GM18505 (cell line): ENCODE measurements around the gene MRPS27.
A peak's percentile ranks its signal among the peaks of the same experiment; 100 is the strongest.

Experiments used
- ATAC-seq: cut with Tn5 transposase; IDR thresholded peaks from one replicate; pipeline ENCODE4 v1.9.1; 2021; ENCODE audit not compliant: unreplicated experiment
- POLR2A ChIP-seq: IDR thresholded peaks from 4 replicates; pipeline ENCODE4 v1.6.1; 2011; ENCODE audit warnings: borderline replicate concordance; ENCODE audit not compliant: insufficient read depth, insufficient read length; ENCODE audit errors: extremely low read depth

MRPS27 gene

DNA sequence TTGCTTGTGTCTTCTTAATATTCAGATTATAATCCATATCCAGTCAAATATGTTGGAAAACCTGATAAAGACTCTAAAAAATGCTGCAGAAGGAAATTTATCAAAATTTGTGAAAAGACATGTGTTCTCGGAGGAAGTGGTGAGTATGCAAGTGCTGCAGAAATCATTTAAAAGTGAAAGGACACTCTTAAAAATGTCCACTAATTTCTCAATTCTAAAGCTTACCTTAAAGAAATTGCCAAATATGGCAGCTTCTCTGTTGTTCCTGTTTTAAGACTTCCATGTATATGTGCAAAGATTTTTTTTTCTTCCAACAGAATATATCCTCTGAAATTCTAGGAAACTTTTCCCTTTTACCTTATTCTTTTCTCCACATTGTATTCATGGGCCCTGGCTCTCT is 32.6 kb upstream of the MRPS27 start:
- TF ChIP-seq POLR2A, result no peak
- ATAC-seq, result no peak

DNA sequence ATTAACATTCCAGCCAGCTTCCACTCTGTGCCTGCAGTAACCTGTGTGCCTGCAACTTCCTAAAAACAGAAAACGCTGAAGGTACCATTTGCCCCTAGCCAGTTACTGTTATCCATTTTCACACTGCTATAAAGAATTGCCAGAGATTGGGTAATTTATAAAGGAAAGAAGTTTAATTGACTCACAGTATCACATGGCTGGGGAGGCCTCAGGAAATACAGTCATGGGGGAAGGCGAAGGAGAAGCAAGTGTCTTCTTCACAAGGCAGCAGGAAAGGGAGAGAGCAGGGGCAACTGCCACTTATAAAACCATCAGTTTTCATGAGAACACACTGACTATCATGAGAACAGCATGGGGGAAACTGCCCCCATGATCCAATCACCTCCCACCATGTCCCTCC is 31.3 kb upstream of the MRPS27 start:
- no peak for ATAC-seq
- no peak for TF ChIP-seq POLR2A

DNA sequence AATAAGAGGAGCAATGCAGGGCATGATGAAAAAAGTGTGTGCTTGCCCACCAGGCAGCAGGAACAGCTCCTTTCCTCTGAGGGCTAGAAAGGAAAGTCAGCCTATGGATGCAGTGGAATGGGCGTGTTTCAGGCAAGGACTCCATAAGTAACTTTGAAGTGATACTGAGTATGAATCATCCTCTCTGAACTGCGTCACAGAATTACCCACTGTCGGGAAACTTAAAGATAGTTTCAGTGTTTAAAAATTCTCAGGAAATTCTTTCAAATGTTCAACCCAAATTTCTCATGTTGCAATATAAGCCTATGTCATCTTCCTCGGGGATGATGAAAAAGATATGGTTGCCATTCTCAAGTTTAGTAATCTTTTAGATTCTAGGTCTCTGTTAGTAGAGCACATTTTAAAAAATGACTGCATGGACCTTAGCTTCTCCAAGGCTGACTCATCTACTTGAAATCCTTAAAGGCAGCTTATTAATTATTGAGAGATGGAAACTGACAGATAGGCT is 27.8 kb upstream of the MRPS27 start:
- ATAC-seq, result no peak
- no peak for TF ChIP-seq POLR2A

DNA sequence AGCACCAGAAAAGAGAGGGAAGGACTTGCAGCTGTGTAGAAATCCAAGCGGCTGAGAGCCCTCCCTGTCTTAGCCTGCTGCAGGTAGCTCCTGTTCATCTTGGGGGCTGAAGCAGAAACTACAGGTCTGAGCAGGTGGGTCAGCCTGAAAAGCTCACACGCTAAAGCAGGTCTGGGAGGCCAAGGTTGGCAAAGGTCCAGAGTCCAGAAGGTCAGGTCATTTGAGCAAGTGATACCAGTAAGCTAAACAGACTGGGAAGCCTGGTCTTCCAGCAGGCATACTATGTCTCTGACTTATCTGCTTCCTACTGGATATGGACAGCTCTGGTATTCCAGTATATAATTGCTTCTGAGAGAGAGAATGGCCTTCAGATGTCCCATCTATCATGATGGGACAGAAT is 26.4 kb upstream of the MRPS27 start:
- ATAC-seq, result no peak
- TF ChIP-seq POLR2A, result no peak

DNA sequence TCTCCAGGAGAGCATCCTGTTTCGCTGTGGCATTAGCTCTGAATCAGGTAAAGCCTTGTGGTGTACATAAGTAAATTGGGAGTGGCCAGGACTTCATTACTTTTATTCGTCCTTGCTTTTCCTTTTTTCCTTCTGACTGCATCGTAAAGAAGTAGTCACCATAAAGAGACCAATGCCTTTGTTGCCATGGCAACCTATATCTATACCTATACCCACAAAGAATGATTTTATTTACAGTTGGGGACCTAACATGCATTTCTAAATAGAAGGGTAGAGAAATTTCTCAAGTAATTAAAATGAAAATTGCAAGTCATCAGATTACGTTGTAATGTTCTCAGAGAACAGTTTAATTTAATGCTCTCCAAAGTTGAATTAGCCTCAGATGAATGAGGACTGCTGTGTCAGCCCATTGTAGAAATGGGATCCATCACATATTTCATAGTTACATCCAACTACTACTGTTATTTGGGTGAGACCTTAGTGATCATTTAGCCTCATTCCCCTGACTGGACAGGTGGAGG is 18.7 kb upstream of the MRPS27 start:
- ATAC-seq, result no peak
- no peak for TF ChIP-seq POLR2A

DNA sequence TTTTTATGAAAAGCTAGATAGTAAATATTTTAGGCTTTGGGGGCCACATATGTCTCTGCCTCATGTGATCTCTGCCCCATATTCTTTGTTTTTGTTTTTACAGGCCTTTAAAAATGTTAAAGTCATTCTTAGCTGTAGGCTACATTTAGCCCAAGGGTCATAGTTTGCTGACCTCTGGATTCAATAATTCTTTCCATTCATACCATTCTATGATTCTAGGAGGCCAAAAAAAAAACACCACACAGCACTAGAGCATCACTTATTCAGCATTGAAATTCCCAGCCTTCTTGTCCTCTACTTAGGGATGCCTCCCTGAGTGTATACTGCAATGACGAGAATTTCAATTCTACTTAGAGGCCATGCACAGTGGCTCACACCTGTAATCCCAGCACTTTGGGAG is 17.1 kb upstream of the MRPS27 start:
- TF ChIP-seq POLR2A, result no peak
- ATAC-seq, result no peak

DNA sequence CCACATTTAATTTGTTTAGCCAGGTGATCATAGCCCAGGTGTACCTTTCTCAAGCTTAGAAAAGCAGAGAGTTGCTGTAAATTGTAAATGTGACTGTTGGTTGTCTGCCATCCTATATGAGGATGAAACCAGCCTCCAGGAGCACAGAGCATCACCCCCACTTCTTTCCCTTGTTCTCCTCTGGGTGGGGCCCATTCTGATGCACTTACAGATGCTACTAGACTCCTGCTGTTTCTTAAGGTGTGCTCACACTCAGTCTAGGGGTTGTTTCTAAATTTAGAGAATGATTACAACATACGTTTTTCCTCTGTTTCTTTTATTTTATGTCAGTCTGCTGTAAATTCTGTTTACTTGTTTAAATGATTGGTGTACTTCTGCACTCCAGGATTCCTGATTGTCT is 10.7 kb upstream of the MRPS27 start:
- no peak for TF ChIP-seq POLR2A
- no peak for ATAC-seq

DNA sequence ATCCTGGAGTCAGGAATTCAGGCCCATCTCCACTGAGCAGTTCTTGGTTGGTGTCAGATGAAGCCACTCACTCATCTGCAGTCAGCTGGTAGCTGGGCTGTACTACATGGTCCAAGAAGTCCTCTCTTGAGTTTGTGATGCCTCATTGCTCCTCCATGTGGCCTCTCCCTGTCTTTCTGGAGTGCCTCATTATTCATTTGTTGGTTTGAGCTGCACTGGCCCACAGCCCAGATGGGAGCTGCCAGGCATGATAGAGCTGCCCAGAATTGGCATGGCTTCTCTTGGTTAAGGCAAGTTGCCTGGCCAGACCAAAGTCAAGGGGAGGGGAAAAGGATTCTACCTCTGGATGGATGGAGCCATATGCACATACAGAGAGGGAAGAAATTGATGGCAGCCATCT is 8.1 kb upstream of the MRPS27 start:
- no peak for ATAC-seq
- no peak for TF ChIP-seq POLR2A

DNA sequence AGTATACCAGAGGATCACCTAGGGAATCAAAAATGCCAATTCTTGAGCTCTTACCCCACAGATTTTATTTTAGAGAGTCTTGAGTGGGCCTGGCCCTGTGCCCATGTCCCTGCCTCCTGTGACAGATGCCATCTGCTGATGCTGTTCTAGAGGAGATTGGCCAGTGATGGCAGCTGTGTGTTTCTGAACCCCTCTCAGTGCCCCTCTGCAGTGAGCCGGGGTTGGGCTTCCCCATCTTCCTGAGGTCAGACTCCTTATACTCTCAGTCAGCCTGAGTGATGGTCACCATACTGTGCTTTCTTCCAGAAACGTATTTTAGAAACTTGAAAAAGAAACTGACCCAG is 6.2 kb upstream of the MRPS27 start:
- no peak for TF ChIP-seq POLR2A

DNA sequence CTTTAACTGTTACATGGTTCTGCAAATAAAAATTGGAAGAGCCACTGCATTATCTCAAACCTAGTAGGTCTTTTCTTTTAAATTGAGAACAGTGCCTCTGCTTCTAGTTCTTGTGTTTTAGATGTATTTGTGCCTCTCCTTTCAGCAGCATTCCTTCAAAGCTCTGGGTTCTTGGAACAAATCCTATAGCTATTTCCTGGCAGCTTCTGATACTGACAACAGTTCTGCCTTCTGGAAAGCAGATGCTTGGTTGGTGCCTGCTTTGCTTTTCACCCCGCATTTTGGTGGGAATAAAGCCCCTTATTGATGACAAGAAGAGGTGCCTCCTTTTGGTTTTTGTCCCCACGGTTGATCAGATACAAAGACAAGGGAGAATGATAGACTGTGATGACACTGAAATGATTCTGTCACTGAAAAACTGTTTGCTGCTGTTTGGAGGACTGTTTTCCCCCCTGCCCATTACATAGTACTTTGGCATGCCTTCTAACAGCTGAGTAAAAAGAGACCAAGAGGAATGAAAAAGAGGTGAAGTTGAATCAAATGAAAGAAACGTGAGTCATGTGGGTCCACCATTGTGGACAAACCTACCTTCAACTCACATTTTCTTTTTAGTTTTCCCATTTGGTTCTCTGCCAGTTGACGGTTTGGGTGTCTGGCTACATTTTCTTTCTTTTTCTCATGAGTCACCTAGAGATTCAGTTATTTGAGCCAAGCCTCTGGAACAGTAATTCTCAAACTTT is 5.7 kb upstream of the MRPS27 start:
- TF ChIP-seq POLR2A, result no peak
- ATAC-seq, result no peak

More for the DNA sequence above, 6.2 kb upstream of the MRPS27 start:
- no peak for ATAC-seq

DNA sequence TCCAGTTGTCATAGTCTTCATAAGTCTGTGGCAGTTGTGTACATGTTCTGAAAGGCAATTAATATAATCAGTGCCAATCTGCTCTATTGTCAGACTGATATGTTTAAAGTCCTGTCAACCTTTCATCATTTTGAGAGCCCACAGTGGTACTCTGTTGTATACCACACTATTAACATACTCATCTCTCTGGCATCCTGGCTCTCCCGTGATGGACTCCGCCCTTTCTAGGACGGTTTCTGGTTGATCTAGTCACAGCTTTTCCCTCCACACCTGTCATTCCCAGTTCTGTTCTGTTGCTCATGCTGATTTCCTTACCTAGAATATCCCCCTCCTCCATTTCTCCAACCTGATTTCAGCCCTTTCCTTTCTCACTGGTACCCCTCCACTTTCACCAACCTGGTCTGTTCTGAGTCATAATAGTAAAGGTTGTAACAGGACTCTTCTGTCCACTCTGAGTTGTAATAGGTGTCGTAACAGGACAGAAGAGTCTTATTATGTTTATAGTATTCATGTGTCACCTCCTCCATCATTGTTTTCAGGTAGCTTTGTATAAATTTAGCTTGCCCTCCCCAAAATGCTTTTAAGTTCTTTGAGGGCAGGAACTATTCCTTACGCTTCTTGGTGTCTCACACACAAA is 4.3 kb upstream of the MRPS27 start:
- no peak for TF ChIP-seq POLR2A
- ATAC-seq, result no peak

DNA sequence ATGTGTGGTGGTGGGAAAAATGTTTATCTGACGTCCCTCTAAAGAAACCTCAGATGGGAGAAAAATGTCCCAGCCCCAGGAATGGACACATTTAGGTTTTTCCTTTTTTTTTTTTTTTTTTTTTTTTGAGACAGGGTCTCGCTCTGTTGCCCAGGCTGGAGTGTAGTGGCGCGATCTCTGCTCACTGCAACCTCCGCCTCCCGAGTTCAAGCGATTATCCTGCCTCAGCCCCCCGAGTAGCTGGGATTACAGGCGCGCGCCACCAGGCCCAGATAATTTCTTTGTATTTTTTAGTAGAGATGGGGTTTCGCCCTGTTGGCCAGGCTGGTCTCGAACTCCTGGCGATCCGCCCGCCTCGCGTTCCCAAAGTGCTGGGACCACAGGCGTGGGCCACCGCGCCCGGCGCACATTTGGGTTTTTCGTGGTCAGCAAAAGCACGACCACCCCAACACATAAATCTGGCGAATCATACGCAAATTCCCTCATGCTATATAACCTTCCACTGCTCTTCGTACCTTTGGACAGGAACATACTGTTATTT is 535 bp downstream of the MRPS27 start:
- peak; percentile 3 for ATAC-seq

DNA sequence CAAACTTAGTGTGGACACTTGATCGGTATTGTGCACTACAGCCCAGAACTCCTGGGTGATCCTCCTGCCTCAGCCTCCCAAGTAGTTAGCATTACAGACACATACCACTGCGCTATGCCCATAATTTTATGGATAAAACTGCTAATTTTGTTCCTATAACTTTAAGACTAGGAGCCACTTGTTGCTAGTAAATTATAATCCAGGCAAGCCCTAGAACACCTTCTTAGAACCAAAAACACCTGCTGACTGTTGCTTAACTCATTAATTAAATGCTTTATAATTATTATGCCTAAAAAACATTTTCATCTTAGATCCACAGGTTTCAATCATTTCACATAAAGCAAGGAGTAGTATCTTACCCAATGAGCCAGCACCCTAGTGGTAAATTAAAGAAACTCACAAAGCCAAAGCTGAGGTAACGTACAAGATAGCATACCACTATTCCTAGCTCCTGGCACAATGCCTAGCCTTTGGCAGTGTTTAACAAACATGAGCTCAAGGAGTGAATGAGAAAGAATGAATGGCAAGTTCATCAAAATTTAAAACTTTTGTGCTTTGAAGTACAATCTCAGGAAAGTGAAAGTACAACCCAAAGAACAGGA is 5.4 kb downstream of the MRPS27 start:
- TF ChIP-seq POLR2A, result no peak
- no peak for ATAC-seq

DNA sequence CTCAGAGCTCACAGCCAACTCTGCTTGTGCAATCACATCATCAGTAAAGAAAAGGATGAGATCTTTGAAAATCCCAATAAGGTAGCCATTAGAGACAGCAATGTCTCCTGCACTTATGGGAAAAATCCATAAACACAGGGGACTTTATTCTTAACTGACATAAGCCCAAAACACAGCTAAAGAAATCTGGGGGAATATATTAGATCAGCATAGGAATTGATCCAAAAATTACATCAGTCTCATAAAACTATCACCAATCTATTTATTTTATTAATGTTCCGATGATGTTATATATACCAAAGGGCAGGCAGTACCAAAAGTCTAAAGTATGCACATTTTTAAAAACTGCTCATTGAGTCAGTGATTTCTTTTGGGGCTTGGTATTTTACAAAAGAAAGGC is 6.9 kb downstream of the MRPS27 start:
- ATAC-seq, result no peak
- TF ChIP-seq POLR2A, result no peak
